ENCODE data around the gene PCF11.
A peak's percentile ranks its signal among the peaks of the same experiment; 100 is the strongest.

The PCF11 gene, protein sequence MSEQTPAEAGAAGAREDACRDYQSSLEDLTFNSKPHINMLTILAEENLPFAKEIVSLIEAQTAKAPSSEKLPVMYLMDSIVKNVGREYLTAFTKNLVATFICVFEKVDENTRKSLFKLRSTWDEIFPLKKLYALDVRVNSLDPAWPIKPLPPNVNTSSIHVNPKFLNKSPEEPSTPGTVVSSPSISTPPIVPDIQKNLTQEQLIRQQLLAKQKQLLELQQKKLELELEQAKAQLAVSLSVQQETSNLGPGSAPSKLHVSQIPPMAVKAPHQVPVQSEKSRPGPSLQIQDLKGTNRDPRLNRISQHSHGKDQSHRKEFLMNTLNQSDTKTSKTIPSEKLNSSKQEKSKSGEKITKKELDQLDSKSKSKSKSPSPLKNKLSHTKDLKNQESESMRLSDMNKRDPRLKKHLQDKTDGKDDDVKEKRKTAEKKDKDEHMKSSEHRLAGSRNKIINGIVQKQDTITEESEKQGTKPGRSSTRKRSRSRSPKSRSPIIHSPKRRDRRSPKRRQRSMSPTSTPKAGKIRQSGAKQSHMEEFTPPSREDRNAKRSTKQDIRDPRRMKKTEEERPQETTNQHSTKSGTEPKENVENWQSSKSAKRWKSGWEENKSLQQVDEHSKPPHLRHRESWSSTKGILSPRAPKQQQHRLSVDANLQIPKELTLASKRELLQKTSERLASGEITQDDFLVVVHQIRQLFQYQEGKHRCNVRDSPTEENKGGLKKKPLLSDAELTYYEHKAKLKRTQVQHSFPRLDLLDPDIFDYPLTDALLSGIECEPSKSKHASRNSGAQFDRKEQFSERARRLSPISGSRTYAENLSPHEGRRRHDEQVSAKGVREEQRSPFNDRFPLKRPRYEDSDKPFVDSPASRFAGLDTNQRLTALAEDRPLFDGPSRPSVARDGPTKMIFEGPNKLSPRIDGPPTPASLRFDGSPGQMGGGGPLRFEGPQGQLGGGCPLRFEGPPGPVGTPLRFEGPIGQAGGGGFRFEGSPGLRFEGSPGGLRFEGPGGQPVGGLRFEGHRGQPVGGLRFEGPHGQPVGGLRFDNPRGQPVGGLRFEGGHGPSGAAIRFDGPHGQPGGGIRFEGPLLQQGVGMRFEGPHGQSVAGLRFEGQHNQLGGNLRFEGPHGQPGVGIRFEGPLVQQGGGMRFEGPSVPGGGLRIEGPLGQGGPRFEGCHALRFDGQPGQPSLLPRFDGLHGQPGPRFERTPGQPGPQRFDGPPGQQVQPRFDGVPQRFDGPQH (N-terminal part only)

DNA sequence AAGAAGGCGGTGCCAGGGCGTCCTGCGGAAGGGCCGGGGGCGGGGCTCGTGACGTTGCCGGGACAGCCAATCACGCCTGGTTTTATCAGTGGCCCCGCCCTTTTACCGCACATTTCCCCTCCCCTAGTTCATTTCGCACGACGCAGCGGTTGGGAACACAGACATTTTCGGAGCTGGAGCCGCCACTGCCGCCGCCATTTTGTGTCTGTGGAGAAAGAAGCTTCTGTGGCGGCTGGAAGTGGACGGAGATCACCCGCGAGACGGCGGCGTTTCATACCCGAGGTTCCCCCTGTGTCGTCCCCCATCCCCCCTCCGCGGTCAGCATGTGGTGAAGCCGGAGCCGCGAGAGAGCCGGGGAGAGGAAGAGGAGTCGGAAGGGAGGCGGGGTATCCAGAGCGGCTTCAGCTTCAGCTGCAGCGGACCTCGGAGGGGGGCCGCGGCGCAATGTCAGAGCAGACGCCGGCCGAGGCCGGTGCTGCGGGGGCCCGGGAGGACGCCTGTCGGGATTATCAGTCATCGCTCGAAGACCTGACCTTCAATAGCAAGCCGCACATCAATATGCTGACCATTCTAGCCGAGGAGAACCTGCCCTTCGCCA, at the start of gene PCF11:
PCF11 (plus strand) TSS at position 136 of the 598 bp plus-strand sequence; CDS start at position 445, 309 bp downstream.
- TF ChIP-seq, protein P1, sequence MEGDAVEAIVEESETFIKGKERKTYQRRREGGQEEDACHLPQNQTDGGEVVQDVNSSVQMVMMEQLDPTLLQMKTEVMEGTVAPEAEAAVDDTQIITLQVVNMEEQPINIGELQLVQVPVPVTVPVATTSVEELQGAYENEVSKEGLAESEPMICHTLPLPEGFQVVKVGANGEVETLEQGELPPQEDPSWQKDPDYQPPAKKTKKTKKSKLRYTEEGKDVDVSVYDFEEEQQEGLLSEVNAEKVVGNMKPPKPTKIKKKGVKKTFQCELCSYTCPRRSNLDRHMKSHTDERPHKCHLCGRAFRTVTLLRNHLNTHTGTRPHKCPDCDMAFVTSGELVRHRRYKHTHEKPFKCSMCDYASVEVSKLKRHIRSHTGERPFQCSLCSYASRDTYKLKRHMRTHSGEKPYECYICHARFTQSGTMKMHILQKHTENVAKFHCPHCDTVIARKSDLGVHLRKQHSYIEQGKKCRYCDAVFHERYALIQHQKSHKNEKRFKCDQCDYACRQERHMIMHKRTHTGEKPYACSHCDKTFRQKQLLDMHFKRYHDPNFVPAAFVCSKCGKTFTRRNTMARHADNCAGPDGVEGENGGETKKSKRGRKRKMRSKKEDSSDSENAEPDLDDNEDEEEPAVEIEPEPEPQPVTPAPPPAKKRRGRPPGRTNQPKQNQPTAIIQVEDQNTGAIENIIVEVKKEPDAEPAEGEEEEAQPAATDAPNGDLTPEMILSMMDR (conservative IDR thresholded peaks at IDR 0.05) = no peak
- peak within 1 kb of the TSS; percentile 96 for H3K27ac ChIP-seq

DNA sequence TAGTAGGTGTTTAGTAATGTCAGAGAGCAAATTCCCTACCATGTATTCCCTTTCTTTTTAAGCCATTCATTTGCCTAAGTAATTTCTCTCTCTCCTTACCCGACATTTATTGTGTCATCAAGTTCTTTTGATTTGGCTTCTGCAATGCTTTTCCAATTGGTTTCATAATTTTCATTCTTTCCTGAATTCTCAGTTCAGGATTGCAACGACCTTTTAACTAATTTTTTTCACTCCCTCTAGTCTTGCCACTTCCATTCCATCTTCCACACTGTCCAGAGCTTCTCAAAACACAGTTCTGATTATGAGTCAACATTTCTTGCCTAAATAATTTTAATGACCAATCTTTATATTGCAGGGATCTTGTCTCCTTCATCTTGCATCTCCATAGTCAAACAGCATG, 44.0 kb upstream of the PCF11 start:
- no peak overlapping the region for H3K27ac ChIP-seq
- TF ChIP-seq, protein P1 (conservative IDR thresholded peaks at IDR 0.05) = no peak

- TF ChIP-seq, protein P1 (conservative IDR thresholded peaks at IDR 0.05) = no peak
- no peak overlapping the region for H3K27ac ChIP-seq
These were observed 41.9 kb upstream of the PCF11 start for GRCh38 chr11:83115026-83115425.

GRCh38 chr11:83115551-83115950, 41.4 kb upstream of the PCF11 start:
- TF ChIP-seq, protein P1 (conservative IDR thresholded peaks at IDR 0.05) = no peak
- no peak overlapping the region for H3K27ac ChIP-seq

- no peak overlapping the region for H3K27ac ChIP-seq
- TF ChIP-seq, protein P1 (conservative IDR thresholded peaks at IDR 0.05) = no peak
These were observed 40.8 kb upstream of the PCF11 start for GRCh38 chr11:83116015-83116641.

GRCh38 chr11:83118814-83119213, 38.1 kb upstream of the PCF11 start:
- TF ChIP-seq, protein P1 (conservative IDR thresholded peaks at IDR 0.05) = no peak
- peak overlapping the region; percentile 43 for H3K27ac ChIP-seq
